Measurements from ENCODE around the gene FCHO1. TPM values are rescaled to one million over a fixed set of nuclear protein-coding genes. Genes with fewer than 3 reads are reported as not detected.

FCHO1 gene
- total RNA-seq, 2 experiments from 2014 or later = 55.0 to 58.1 TPM

GRCh38 chr19:17784201-17785008 is 33.1 kb downstream of the FCHO1 start:
- H3K4me1 Mint-ChIP-seq (ENCODE audit: low read depth) = peaks cover 14% of the 10 kb centered on the region

GRCh38 chr19:17787274-17787913 is 36.1 kb downstream of the FCHO1 start:
- Mint-ChIP-seq H3K36me3 (ENCODE audit: low read depth) (peaks cover 34% of the 10 kb centered on the region), H3K4me3 (no peak overlapping the region), H3K27ac (no peak overlapping the region), H3K4me1 (ENCODE audit: low read depth) (peaks cover 31% of the 10 kb centered on the region), H3K9me3 (ENCODE audit: insufficient read depth) (no peaks in the 10 kb centered on the region), H3K27me3 (ENCODE audit: low read depth) (no peaks in the 10 kb centered on the region)
- ChIA-PET CTCF (interaction anchor here (0.8 kb wide), 1 partner anchor 145 kb away, joined by 3 read pairs; the partner anchor contains the start of gene CCDC124), POLR2A (no interaction called here)
- no peak for DNase-seq
- no peak for ATAC-seq

More at GRCh38 chr19:17784201-17785008, 33.1 kb downstream of the FCHO1 start:
- DNase-seq (peak; percentile 85), ATAC-seq (peak; percentile 61)
- Mint-ChIP-seq H3K9me3 (ENCODE audit: insufficient read depth) (no peaks in the 10 kb centered on the region), H3K4me3 (no peak overlapping the region), H3K36me3 (ENCODE audit: low read depth) (peaks cover 39% of the 10 kb centered on the region), H3K27ac (peak overlapping the region; percentile 77), H3K27me3 (ENCODE audit: low read depth) (no peaks in the 10 kb centered on the region)
- POLR2A ChIA-PET = no interaction called here
- CTCF ChIA-PET = interaction anchor here (0.9 to 1.7 kb wide), 13 partner anchors 8 to 148 kb away, joined by 3 to 5 read pairs (median 3); partner anchors contain the start of genes B3GNT3 and CCDC124

GRCh38 chr19:17788632-17789031 is 37.4 kb downstream of the FCHO1 start:
- Mint-ChIP-seq H3K9me3 (ENCODE audit: insufficient read depth) (no peaks in the 10 kb centered on the region), H3K27me3 (ENCODE audit: low read depth) (peaks cover under 1% of the 10 kb centered on the region), H3K4me3 (no peak overlapping the region), H3K4me1 (ENCODE audit: low read depth) (peaks cover 39% of the 10 kb centered on the region), H3K27ac (no peak overlapping the region), H3K36me3 (ENCODE audit: low read depth) (peaks cover 30% of the 10 kb centered on the region)
- DNase-seq = no peak
- ChIA-PET CTCF (no interaction called here), POLR2A (interaction anchor here (1.4 kb wide), 1 partner anchor 58 kb away, joined by 6 read pairs; the partner anchor contains the start of gene JAK3)
- ATAC-seq = no peak

GRCh38 chr19:17790059-17790780 is 38.9 kb downstream of the FCHO1 start:
- H3K4me1 Mint-ChIP-seq (ENCODE audit: low read depth) = peaks cover 44% of the 10 kb centered on the region
- H3K27ac Mint-ChIP-seq = peak overlapping the region; percentile 18
- ATAC-seq (no peak), DNase-seq (no peak)
- ChIA-PET POLR2A (interaction anchor here (1.1 to 1.3 kb wide), 2 partner anchors 57 to 71 kb away, joined by 3 read pairs; partner anchors contain the start of genes JAK3 and MAP1S), CTCF (interaction anchor here (1.6 to 3.2 kb wide), 2 partner anchors 65 to 69 kb away, joined by 5 to 10 read pairs; partner anchors contain the start of gene RPL18A)
- peaks cover 8% of the 10 kb centered on the region for H3K27me3 Mint-ChIP-seq (ENCODE audit: low read depth)
- H3K36me3 Mint-ChIP-seq (ENCODE audit: low read depth) = peaks cover 17% of the 10 kb centered on the region
- no peaks in the 10 kb centered on the region for H3K9me3 Mint-ChIP-seq (ENCODE audit: insufficient read depth)
- no peak overlapping the region for H3K4me3 Mint-ChIP-seq

- peaks cover under 1% of the 10 kb centered on the region for H3K36me3 Mint-ChIP-seq (ENCODE audit: low read depth)
- H3K4me1 Mint-ChIP-seq (ENCODE audit: low read depth) = peaks cover 58% of the 10 kb centered on the region
- no peak overlapping the region for H3K4me3 Mint-ChIP-seq
- ChIA-PET POLR2A (no interaction called here), CTCF (interaction anchor here (1.7 kb wide), 1 partner anchor 138 kb away, joined by 5 read pairs; the partner anchor contains the start of gene CCDC124)
- no peak overlapping the region for H3K27ac Mint-ChIP-seq
- H3K9me3 Mint-ChIP-seq (ENCODE audit: insufficient read depth) = no peaks in the 10 kb centered on the region
- DNase-seq (no peak), ATAC-seq (no peak)
- peaks cover 12% of the 10 kb centered on the region for H3K27me3 Mint-ChIP-seq (ENCODE audit: low read depth)
These were observed 43.1 kb downstream of the FCHO1 start for GRCh38 chr19:17794412-17794730.

GRCh38 chr19:17794731-17795494 is 43.6 kb downstream of the FCHO1 start, which contains the start of gene B3GNT3:
Gene B3GNT3, plus strand, starts transcription at chr19:17795138. Its CDS starts 12,670 bp downstream, at chr19:17807808.
- DNase-seq (no peak), ATAC-seq (no peak)
- Mint-ChIP-seq H3K27me3 (ENCODE audit: low read depth) (peaks cover 12% of the 10 kb centered on the region), H3K4me1 (ENCODE audit: low read depth) (peaks cover 58% of the 10 kb centered on the region), H3K4me3 (no peak within 1 kb of the TSS), H3K9me3 (ENCODE audit: insufficient read depth) (no peaks in the 10 kb centered on the region), H3K36me3 (ENCODE audit: low read depth) (no peaks in the 10 kb centered on the region), H3K27ac (no peak within 1 kb of the TSS)
- ChIA-PET CTCF (interaction anchor here (0.8 to 1.7 kb wide), 3 partner anchors 11 to 138 kb away, joined by 3 to 5 read pairs (median 3); partner anchors contain the start of gene CCDC124), POLR2A (no interaction called here)

- no peak overlapping the region for H3K27ac Mint-ChIP-seq
- POLR2A ChIA-PET = no interaction called here
These were observed 44.2 kb downstream of the FCHO1 start for GRCh38 chr19:17795495-17795856.

GRCh38 chr19:17796013-17796837 is 44.9 kb downstream of the FCHO1 start:
- no peaks in the 10 kb centered on the region for H3K36me3 Mint-ChIP-seq (ENCODE audit: low read depth)
- ChIA-PET CTCF (interaction anchor here (1.0 to 1.3 kb wide), 3 partner anchors 12 to 137 kb away, joined by 3 to 4 read pairs (median 3); partner anchors contain the start of gene CCDC124), POLR2A (no interaction called here)
- no peak overlapping the region for H3K27ac Mint-ChIP-seq
- ATAC-seq (no peak), DNase-seq (no peak)
- H3K27me3 Mint-ChIP-seq (ENCODE audit: low read depth) = peaks cover 12% of the 10 kb centered on the region
- H3K9me3 Mint-ChIP-seq (ENCODE audit: insufficient read depth) = no peaks in the 10 kb centered on the region
- peaks cover 49% of the 10 kb centered on the region for H3K4me1 Mint-ChIP-seq (ENCODE audit: low read depth)
- H3K4me3 Mint-ChIP-seq = no peak overlapping the region

More at GRCh38 chr19:17795495-17795856, 44.2 kb downstream of the FCHO1 start:
- H3K36me3 Mint-ChIP-seq (ENCODE audit: low read depth) = no peaks in the 10 kb centered on the region
- peaks cover 53% of the 10 kb centered on the region for H3K4me1 Mint-ChIP-seq (ENCODE audit: low read depth)
- no peaks in the 10 kb centered on the region for H3K9me3 Mint-ChIP-seq (ENCODE audit: insufficient read depth)
- CTCF ChIA-PET = interaction anchor here (0.8 to 1.3 kb wide), 2 partner anchors 11 to 64 kb away, joined by 3 read pairs; no protein-coding TSS in a partner anchor
- ATAC-seq = no peak
- DNase-seq = no peak
- peaks cover 12% of the 10 kb centered on the region for H3K27me3 Mint-ChIP-seq (ENCODE audit: low read depth)
- no peak overlapping the region for H3K4me3 Mint-ChIP-seq

GRCh38 chr19:17796838-17797423 is 45.7 kb downstream of the FCHO1 start:
- ChIA-PET CTCF (interaction anchor here (1.0 to 1.1 kb wide), 2 partner anchors 62 to 136 kb away, joined by 3 to 4 read pairs; partner anchors contain the start of gene CCDC124), POLR2A (no interaction called here)
- no peak for DNase-seq
- peaks cover 42% of the 10 kb centered on the region for H3K4me1 Mint-ChIP-seq (ENCODE audit: low read depth)
- no peak overlapping the region for H3K4me3 Mint-ChIP-seq
- no peaks in the 10 kb centered on the region for H3K9me3 Mint-ChIP-seq (ENCODE audit: insufficient read depth)
- H3K27me3 Mint-ChIP-seq (ENCODE audit: low read depth) = peaks cover 12% of the 10 kb centered on the region
- no peak overlapping the region for H3K27ac Mint-ChIP-seq
- ATAC-seq = no peak
- H3K36me3 Mint-ChIP-seq (ENCODE audit: low read depth) = no peaks in the 10 kb centered on the region

All from activated CD8-positive, alpha-beta T cell treated with anti-CD3 and anti-CD28 coated beads, Interleukin-2, amount 10 ng/mL, durations not matched to agents 7 days and 5 days (primary cell).